H1 (cell line): ENCODE results near the gene GEMIN7. TPM values are rescaled to one million over a fixed set of nuclear protein-coding genes. Genes with fewer than 3 reads are reported as not detected.

Experiments used
- polyA plus RNA-seq, 7 experiments: library from polyadenylated mRNA; depleted of rRNA in 3 of 7; stranded (reverse) in 5 of 7; unstranded in 2 of 7; fragments of >200 nt in 5 of 7; fragments of 200-250 nt in 2 of 7; gene quantifications; 1 replicate in 5 of 7; 2 replicates in 1 of 7; 4 replicates in 1 of 7; pipeline versions ENCODE4 v1.2.1 to v1.2.3, GENCODE V29; 2011 to 2013; ENCODE audit warnings: missing spikeins in 2 of 7, mixed read lengths in 2 of 7
- small RNA-seq: library from polyadenylated mRNA; stranded (forward); fragments of <200 nt; extraction: miRNeasy Mini kit (QIAGEN cat#:217004); gene quantifications from one replicate; pipeline ENCODE3, GENCODE V24; 2013; ENCODE audit not compliant: insufficient read depth
- total RNA-seq: library from RNA; stranded (reverse); fragmentation: NEBNext Ultra II Directional; extraction: Animal tissue kit (Norgen Biotek cat#: 25700); gene quantifications from 2 replicates; pipeline ENCODE4 v1.2.1, GENCODE V29; 2021

The GEMIN7 gene
- total and polyA plus RNA-seq, 2 of the 8 experiments (the other 6 are each of a cell fraction or from before 2014, with no cell fraction given): 48.0 to 91.6 TPM

Small RNA genes within 50 kb of the gene (small RNA-seq; reads per million reads assigned to genes)
- not detected for gene RNU6-611P

Other genes starting within 250 kb of the GEMIN7 start
- 181 and 184 TPM in 2 replicates for gene NECTIN2, start 233.0 kb upstream of the GEMIN7 start, total RNA-seq
- gene NECTIN2, start 233.0 kb upstream of the GEMIN7 start, polyA plus RNA-seq (2011; rRNA removed): 237 and 318 TPM in 2 replicates
- gene TOMM40, start 188.0 kb upstream of the GEMIN7 start, total RNA-seq: 178 and 179 TPM in 2 replicates
- gene TOMM40, start 188.0 kb upstream of the GEMIN7 start, polyA plus RNA-seq (2011; rRNA removed): 154 and 189 TPM in 2 replicates
- 629 and 679 TPM in 2 replicates for gene APOE, start 173.5 kb upstream of the GEMIN7 start, total RNA-seq
- gene APOE, start 173.5 kb upstream of the GEMIN7 start, polyA plus RNA-seq (2011; rRNA removed): 1,258 and 1,819 TPM in 2 replicates
- gene APOC1, start 164.7 kb upstream of the GEMIN7 start, total RNA-seq: 78.2 and 87.8 TPM in 2 replicates
- 55.8 and 93.6 TPM in 2 replicates for gene APOC1, start 164.7 kb upstream of the GEMIN7 start, polyA plus RNA-seq (2011; rRNA removed)
- gene APOC4, start 137.0 kb upstream of the GEMIN7 start, total RNA-seq: not detected in 2 replicates
- not detected in 2 replicates for gene APOC4, start 137.0 kb upstream of the GEMIN7 start, polyA plus RNA-seq (2011; rRNA removed)
- not detected in 2 replicates for gene APOC2, start 133.2 kb upstream of the GEMIN7 start, total RNA-seq
- gene APOC2, start 133.2 kb upstream of the GEMIN7 start, polyA plus RNA-seq (2011; rRNA removed): not detected in 2 replicates
- 84.8 and 95.8 TPM in 2 replicates for gene CLPTM1, start 123.9 kb upstream of the GEMIN7 start, total RNA-seq
- gene CLPTM1, start 123.9 kb upstream of the GEMIN7 start, polyA plus RNA-seq (2011; rRNA removed): 108 and 140 TPM in 2 replicates
- 12.5 and 13.1 TPM in 2 replicates for gene RELB, start 77.8 kb upstream of the GEMIN7 start, total RNA-seq
- 10.0 and 12.6 TPM in 2 replicates for gene RELB, start 77.8 kb upstream of the GEMIN7 start, polyA plus RNA-seq (2011; rRNA removed)
- 63.4 and 71.7 TPM in 2 replicates for gene CLASRP, start 40.2 kb upstream of the GEMIN7 start, total RNA-seq
- gene CLASRP, start 40.2 kb upstream of the GEMIN7 start, polyA plus RNA-seq (2011; rRNA removed): 22.3 and 25.8 TPM in 2 replicates
- 6.8 and 7.5 TPM in 2 replicates for gene ZNF296, start 2.8 kb upstream of the GEMIN7 start, total RNA-seq
- 2.7 and 6.4 TPM in 2 replicates for gene ZNF296, start 2.8 kb upstream of the GEMIN7 start, polyA plus RNA-seq (2011; rRNA removed)
- gene PPP1R37, start 13.9 kb downstream of the GEMIN7 start, total RNA-seq: 25.7 and 27.0 TPM in 2 replicates
- 14.6 and 22.5 TPM in 2 replicates for gene PPP1R37, start 13.9 kb downstream of the GEMIN7 start, polyA plus RNA-seq (2011; rRNA removed)
- gene NKPD1, start 81.7 kb downstream of the GEMIN7 start, total RNA-seq: 0.38 and 0.39 TPM in 2 replicates
- gene NKPD1, start 81.7 kb downstream of the GEMIN7 start, polyA plus RNA-seq (2011; rRNA removed): 0.30 and 0.55 TPM in 2 replicates
- gene TRAPPC6A, start 99.0 kb downstream of the GEMIN7 start, total RNA-seq: 30.5 and 31.8 TPM in 2 replicates
- 130 and 144 TPM in 2 replicates for gene TRAPPC6A, start 99.0 kb downstream of the GEMIN7 start, polyA plus RNA-seq (2011; rRNA removed)
- gene BLOC1S3, start 99.5 kb downstream of the GEMIN7 start, total RNA-seq: 6.0 and 8.0 TPM in 2 replicates
- gene BLOC1S3, start 99.5 kb downstream of the GEMIN7 start, polyA plus RNA-seq (2011; rRNA removed): 6.1 and 7.6 TPM in 2 replicates
- 1.5 and 1.6 TPM in 2 replicates for gene EXOC3L2, start 166.1 kb downstream of the GEMIN7 start, total RNA-seq
- gene EXOC3L2, start 166.1 kb downstream of the GEMIN7 start, polyA plus RNA-seq (2011; rRNA removed): 1.4 and 3.4 TPM in 2 replicates
- 46.8 and 49.8 TPM in 2 replicates for gene MARK4, start 172.0 kb downstream of the GEMIN7 start, total RNA-seq
- 12.3 and 22.4 TPM in 2 replicates for gene MARK4, start 172.0 kb downstream of the GEMIN7 start, polyA plus RNA-seq (2011; rRNA removed)
- gene CKM, start 243.6 kb downstream of the GEMIN7 start, total RNA-seq: not detected in 2 replicates
- gene CKM, start 243.6 kb downstream of the GEMIN7 start, polyA plus RNA-seq (2011; rRNA removed): 0.08 and 0.09 TPM in 2 replicates